ENCODE results near the gene LTC4S. TPM values are rescaled to one million over a fixed set of nuclear protein-coding genes. Genes with fewer than 3 reads are reported as not detected.
A peak's percentile ranks its signal among the peaks of the same experiment; 100 is the strongest.

LTC4S gene
- total and polyA plus RNA-seq, 9 of the 15 experiments (the other 6 are each of a cell fraction or from before 2014, with no cell fraction given), result 0.17 to 0.77 (median 0.75) TPM; not detected in 6

DNA sequence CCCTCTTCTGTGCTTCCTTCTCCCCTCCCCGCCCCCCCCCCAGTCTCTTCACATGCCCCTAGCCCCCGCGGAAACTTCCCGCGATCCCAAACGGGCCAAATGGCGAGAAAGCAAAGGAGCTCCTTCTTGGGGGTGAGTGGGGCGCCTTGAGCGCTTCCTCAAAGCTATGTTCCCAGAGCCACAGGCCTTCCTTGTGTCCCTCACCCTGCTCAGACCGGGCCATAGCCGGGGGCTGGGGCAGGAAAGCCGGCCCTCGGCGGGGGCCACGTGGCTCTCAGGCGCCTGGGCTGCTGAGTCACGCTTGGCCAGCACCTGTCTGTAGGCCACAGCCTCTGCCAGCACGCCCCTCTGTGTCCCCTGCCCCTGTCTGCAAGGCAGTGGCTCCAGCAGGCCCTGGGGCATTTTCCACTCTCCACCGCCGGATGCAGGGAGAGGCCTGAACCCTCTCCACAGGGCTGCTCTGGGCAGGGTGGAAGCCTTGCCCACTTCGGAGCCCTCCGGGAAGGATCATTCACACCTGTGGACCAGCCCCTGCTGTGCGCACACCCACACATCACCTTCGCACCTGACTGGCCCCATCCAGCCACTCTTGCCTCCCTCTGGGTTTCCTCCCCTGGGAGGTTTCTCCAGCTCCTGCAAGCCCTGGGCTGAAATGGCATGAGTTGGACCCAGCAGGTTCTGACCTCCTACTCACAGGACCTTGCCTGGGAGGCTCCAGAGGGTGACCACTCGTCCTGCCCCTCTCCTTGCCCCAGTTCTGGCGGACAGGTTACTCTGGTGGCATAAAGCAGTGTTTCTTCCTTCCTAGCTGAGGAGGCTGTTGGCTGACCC lies 25.7 kb downstream of the LTC4S start (continued):
- TF ChIP-seq MEIS2 (IDR thresholded peaks at IDR 0.05; ENCODE audit: partially characterized antibody) (no peak), XRCC4 (IDR thresholded peaks at IDR 0.05; ENCODE audit: extremely low read depth, insufficient read depth, insufficient read length) (no peak), TARDBP (IDR thresholded peaks at IDR 0.05) (no peak), ZNF561 (CRISPR knock-in tag; conservative IDR thresholded peaks at IDR 0.05) (peak; percentile 36; the same call in 1 of the 2 replicates), FIP1L1 (IDR thresholded peaks at IDR 0.05; ENCODE audit: low read depth, low read length, poor library complexity, severe bottlenecking) (peak; percentile 59), SMAD3 (CRISPR knock-in tag; conservative IDR thresholded peaks at IDR 0.05) (peak; percentile 93), CSDE1 (IDR thresholded peaks at IDR 0.05) (no peak), ZBTB7A (IDR thresholded peaks at IDR 0.05; ENCODE audit: borderline replicate concordance, control insufficient read depth, low read depth, low read length) (peak; percentile 53; the same call in 1 of the 2 replicates), FOXM1 (IDR thresholded peaks at IDR 0.05; ENCODE audit: low read depth) (no peak), FOXM1 (CRISPR knock-in tag; IDR thresholded peaks at IDR 0.05; ENCODE audit: low read depth) (no peak; the same call in 1 of the 2 replicates), TRIM24 (IDR thresholded peaks at IDR 0.05) (no peak), JUN (IDR thresholded peaks at IDR 0.05; ENCODE audit: borderline replicate concordance, low read depth, low read length) (peak; percentile 63; the same call in 1 of the 2 replicates), JUN (CRISPR knock-in tag; IDR thresholded peaks at IDR 0.05; ENCODE audit: borderline replicate concordance) (no peak), NCOA6 (IDR thresholded peaks at IDR 0.05) (no peak), MECOM (CRISPR knock-in tag; IDR thresholded peaks at IDR 0.05) (0 out of 2 replicates have a peak, but pooled peaks have one; percentile 54), ADNP (tag; IDR thresholded peaks at IDR 0.05) (no peak)
- TF ChIP-seq, protein P1, sequence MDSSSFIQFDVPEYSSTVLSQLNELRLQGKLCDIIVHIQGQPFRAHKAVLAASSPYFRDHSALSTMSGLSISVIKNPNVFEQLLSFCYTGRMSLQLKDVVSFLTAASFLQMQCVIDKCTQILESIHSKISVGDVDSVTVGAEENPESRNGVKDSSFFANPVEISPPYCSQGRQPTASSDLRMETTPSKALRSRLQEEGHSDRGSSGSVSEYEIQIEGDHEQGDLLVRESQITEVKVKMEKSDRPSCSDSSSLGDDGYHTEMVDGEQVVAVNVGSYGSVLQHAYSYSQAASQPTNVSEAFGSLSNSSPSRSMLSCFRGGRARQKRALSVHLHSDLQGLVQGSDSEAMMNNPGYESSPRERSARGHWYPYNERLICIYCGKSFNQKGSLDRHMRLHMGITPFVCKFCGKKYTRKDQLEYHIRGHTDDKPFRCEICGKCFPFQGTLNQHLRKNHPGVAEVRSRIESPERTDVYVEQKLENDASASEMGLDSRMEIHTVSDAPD (CRISPR knock-in tag; IDR thresholded peaks at IDR 0.05), result peak; percentile 84
- TF ChIP-seq, protein P2, sequence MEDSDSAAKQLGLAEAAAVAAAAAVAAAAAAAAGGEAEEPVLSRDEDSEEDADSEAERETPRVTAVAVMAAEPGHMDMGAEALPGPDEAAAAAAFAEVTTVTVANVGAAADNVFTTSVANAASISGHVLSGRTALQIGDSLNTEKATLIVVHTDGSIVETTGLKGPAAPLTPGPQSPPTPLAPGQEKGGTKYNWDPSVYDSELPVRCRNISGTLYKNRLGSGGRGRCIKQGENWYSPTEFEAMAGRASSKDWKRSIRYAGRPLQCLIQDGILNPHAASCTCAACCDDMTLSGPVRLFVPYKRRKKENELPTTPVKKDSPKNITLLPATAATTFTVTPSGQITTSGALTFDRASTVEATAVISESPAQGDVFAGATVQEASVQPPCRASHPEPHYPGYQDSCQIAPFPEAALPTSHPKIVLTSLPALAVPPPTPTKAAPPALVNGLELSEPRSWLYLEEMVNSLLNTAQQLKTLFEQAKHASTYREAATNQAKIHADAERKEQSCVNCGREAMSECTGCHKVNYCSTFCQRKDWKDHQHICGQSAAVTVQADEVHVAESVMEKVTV (CRISPR knock-in tag; IDR thresholded peaks at IDR 0.05), result 0 out of 2 replicates have a peak, but pooled peaks have one; percentile 45
- TF ChIP-seq, protein P3, sequence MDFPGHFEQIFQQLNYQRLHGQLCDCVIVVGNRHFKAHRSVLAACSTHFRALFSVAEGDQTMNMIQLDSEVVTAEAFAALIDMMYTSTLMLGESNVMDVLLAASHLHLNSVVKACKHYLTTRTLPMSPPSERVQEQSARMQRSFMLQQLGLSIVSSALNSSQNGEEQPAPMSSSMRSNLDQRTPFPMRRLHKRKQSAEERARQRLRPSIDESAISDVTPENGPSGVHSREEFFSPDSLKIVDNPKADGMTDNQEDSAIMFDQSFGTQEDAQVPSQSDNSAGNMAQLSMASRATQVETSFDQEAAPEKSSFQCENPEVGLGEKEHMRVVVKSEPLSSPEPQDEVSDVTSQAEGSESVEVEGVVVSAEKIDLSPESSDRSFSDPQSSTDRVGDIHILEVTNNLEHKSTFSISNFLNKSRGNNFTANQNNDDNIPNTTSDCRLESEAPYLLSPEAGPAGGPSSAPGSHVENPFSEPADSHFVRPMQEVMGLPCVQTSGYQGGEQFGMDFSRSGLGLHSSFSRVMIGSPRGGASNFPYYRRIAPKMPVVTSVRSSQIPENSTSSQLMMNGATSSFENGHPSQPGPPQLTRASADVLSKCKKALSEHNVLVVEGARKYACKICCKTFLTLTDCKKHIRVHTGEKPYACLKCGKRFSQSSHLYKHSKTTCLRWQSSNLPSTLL (IDR thresholded peaks at IDR 0.05), result no peak
- TF ChIP-seq, protein P4, sequence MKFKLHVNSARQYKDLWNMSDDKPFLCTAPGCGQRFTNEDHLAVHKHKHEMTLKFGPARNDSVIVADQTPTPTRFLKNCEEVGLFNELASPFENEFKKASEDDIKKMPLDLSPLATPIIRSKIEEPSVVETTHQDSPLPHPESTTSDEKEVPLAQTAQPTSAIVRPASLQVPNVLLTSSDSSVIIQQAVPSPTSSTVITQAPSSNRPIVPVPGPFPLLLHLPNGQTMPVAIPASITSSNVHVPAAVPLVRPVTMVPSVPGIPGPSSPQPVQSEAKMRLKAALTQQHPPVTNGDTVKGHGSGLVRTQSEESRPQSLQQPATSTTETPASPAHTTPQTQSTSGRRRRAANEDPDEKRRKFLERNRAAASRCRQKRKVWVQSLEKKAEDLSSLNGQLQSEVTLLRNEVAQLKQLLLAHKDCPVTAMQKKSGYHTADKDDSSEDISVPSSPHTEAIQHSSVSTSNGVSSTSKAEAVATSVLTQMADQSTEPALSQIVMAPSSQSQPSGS (CRISPR knock-in tag; IDR thresholded peaks at IDR 0.05), result no peak
- TF ChIP-seq, protein P5, sequence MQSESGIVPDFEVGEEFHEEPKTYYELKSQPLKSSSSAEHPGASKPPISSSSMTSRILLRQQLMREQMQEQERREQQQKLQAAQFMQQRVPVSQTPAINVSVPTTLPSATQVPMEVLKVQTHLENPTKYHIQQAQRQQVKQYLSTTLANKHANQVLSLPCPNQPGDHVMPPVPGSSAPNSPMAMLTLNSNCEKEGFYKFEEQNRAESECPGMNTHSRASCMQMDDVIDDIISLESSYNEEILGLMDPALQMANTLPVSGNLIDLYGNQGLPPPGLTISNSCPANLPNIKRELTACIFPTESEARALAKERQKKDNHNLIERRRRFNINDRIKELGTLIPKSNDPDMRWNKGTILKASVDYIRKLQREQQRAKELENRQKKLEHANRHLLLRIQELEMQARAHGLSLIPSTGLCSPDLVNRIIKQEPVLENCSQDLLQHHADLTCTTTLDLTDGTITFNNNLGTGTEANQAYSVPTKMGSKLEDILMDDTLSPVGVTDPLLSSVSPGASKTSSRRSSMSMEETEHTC (IDR thresholded peaks at IDR 0.05), result no peak

Measured in K562 (cell line).